ENCODE results near the gene C22orf39. TPM values are rescaled to one million over a fixed set of nuclear protein-coding genes. Genes with fewer than 3 reads are reported as not detected.

C22orf39 gene
- total and polyA plus RNA-seq, 10 of the 15 experiments (the other 5 are each of a cell fraction or from before 2014, with no cell fraction given) = 6.7 to 47.0 (median 26.5) TPM

DNA sequence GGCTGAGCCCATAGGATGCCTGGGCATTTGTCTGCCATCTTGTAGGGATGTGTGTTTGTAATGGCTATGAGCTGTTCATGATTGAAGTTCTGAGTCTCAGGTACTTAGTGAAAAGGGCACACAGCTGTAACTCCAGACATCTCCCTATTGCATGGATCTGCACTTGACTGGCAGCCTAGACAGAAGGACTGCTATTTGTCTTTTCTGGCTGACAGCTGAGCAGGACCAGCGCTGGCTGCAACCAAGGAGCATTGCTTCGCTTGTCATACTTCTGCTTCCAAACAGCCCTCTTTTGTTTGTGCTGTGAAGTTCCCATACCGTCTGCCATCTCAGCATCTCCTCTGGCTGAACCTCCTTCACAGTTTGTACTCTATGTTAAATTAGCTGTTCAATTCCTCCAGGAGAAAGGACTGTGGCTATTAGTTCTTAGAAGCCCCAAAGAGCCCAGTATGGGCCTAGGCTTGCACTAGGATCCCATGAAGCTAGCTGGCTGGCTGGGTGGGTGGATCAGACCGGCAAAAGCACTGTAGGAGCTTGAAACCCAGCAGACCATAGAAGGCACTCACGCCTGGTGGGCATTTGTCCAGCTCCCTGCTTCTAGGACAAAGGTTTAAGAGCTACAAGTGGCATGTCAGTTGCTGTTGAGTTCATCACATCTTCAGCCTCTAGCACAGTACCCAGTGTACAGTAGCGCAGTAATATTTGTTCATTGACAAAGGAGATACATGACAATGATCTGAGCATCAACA is 36.4 kb downstream of the C22orf39 start:
- FAIRE-seq (no peak), ATAC-seq (no peak), DNase-seq (ENCODE audit: low read depth, low spot score) (no peak)
- H3K36me3 ChIP-seq (ENCODE audit: control insufficient read depth in 2 of 2, insufficient read depth in 2 of 2, low read length in 1 of 2) = peaks cover 16 to 28% of the 10 kb centered on the region in 2 experiments; a peak in 3 of 4 replicates
- H3K27ac ChIP-seq (ENCODE audit: control insufficient read depth, insufficient read depth) = no peak overlapping the region
- no peak overlapping the region for H2AFZ ChIP-seq (ENCODE audit: control insufficient read depth, low read depth, low read length)
- no peak overlapping the region for H3K9ac ChIP-seq (ENCODE audit: control insufficient read depth, insufficient read depth, low read length)
- H3K9me3 ChIP-seq (replicated peaks; ENCODE audit: control insufficient read depth, insufficient read depth, low read length) = no peaks in the 10 kb centered on the region
- no peaks in the 10 kb centered on the region for H3K27me3 ChIP-seq (replicated peaks in 1 of 2; ENCODE audit: control insufficient read depth in 2 of 2, insufficient read depth in 2 of 2, low read length in 1 of 2)
- intact Hi-C loops (cut with micrococcal nuclease; ENCODE audit: unreplicated experiment) = no loop called here
- no TSS peak for BruUV-seq (replicated peaks)
- in situ Hi-C loops (cut with MboI) = no loop called here
- H4K20me1 ChIP-seq (ENCODE audit: control insufficient read depth, insufficient read depth) = no peaks in the 10 kb centered on the region
- no peak overlapping the region for H3K4me2 ChIP-seq (ENCODE audit: control insufficient read depth, insufficient read depth)
- RAD21 ChIA-PET (ENCODE audit: unreplicated experiment) = no interaction called here
- H3K4me3 ChIP-seq = no peak overlapping the region
- POLR2A ChIA-PET = no interaction called here
- TF ChIP-seq SRF (IDR thresholded peaks at IDR 0.05; ENCODE audit: low read depth in 2 of 2, low read length in 2 of 2) = no peak
- TF ChIP-seq ASH2L (IDR thresholded peaks at IDR 0.05; ENCODE audit: borderline replicate concordance, low read depth) = no peak
- TF ChIP-seq BMI1 (IDR thresholded peaks at IDR 0.05; ENCODE audit: borderline replicate concordance) = no peak
- TF ChIP-seq FOXK2 (IDR thresholded peaks at IDR 0.05) = no peak
- TF ChIP-seq, protein P1, sequence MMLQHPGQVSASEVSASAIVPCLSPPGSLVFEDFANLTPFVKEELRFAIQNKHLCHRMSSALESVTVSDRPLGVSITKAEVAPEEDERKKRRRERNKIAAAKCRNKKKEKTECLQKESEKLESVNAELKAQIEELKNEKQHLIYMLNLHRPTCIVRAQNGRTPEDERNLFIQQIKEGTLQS (IDR thresholded peaks at IDR 0.05; ENCODE audit: borderline replicate concordance, extremely low read depth, low read depth, low read length) = no peak
- no peak for TF ChIP-seq POLR2AphosphoS5 (IDR thresholded peaks at IDR 0.05; ENCODE audit: low read length)
- TF ChIP-seq PAX8 (IDR thresholded peaks at IDR 0.05) = no peak
- no peak for TF ChIP-seq TBL1XR1 (IDR thresholded peaks at IDR 0.05; ENCODE audit: low read depth, low read length)
- SMC1A ChIA-PET (ENCODE audit: uncharacterized antibody, unreplicated experiment) = no interaction called here
- WGBS (ENCODE audit: insufficient coverage, insufficient replicate concordance, low lambda C conversion rate, missing lambda C conversion rate) = 95% methylated on average over 6 of the region's 6 CpGs
- H3K79me2 ChIP-seq (ENCODE audit: control insufficient read depth, insufficient read depth, low read length) = peaks cover 26% of the 10 kb centered on the region
- CTCF ChIA-PET = no interaction called here
- no peaks in the 10 kb centered on the region; the same call in 1 of the 2 replicates for H3K4me1 ChIP-seq (ENCODE audit: control insufficient read depth, insufficient read depth, low read length)
